Progenitor cell of endocrine pancreas (in vitro differentiated cells): ENCODE results near the gene KRTCAP2. TPM values are rescaled to one million over a fixed set of nuclear protein-coding genes. Genes with fewer than 3 reads are reported as not detected.
A peak's percentile ranks its signal among the peaks of the same experiment; 100 is the strongest.

ENCODE experiments used
- DNase-seq: peaks from one replicate; pipeline ENCODE4 v3.0.0; 2021; ENCODE audit warnings: low spot score; ENCODE audit not compliant: unreplicated experiment
- H3K27ac Mint-ChIP-seq: 2 replicates; pipeline ENCODE4 v1.8.0; 2021; ENCODE audit warnings: mild to moderate bottlenecking, moderate library complexity, mixed read lengths
- H3K27me3 Mint-ChIP-seq: 2 replicates; pipeline ENCODE4 v1.8.0; 2021; ENCODE audit warnings: mixed read lengths
- H3K36me3 Mint-ChIP-seq: 2 replicates; pipeline ENCODE4 v1.8.0; 2022; ENCODE audit warnings: mixed read lengths; ENCODE audit not compliant: insufficient read depth
- H3K4me1 Mint-ChIP-seq: 2 replicates; pipeline ENCODE4 v1.8.0; 2021; ENCODE audit warnings: low read depth, mixed read lengths
- H3K4me3 Mint-ChIP-seq: 2 replicates; pipeline ENCODE4 v1.8.0; 2021; ENCODE audit warnings: low read depth, mild to moderate bottlenecking, moderate library complexity, mixed read lengths
- H3K9me3 Mint-ChIP-seq: 2 replicates; pipeline ENCODE4 v1.8.0; 2021; ENCODE audit warnings: low read depth, mixed read lengths
- total RNA-seq: library from RNA; stranded (reverse); gene quantifications from 2 replicates; pipeline ENCODE4 v1.2.1, GENCODE V29; 2021
- TF ChIP-seq, protein P1 (sequence below): fragments of 200-600 bp; sonication (generic); IDR thresholded peaks from one replicate; pipeline ENCODE4 v1.5.0; 2021; ENCODE audit warnings: antibody characterized with exemption, mild to moderate bottlenecking; ENCODE audit not compliant: unreplicated experiment

KRTCAP2 gene
- total RNA-seq, 1 donor from 2014 or later = 146 TPM

- peaks cover 4% of the 10 kb centered on the region for H3K36me3 Mint-ChIP-seq
- TF ChIP-seq, protein P1, sequence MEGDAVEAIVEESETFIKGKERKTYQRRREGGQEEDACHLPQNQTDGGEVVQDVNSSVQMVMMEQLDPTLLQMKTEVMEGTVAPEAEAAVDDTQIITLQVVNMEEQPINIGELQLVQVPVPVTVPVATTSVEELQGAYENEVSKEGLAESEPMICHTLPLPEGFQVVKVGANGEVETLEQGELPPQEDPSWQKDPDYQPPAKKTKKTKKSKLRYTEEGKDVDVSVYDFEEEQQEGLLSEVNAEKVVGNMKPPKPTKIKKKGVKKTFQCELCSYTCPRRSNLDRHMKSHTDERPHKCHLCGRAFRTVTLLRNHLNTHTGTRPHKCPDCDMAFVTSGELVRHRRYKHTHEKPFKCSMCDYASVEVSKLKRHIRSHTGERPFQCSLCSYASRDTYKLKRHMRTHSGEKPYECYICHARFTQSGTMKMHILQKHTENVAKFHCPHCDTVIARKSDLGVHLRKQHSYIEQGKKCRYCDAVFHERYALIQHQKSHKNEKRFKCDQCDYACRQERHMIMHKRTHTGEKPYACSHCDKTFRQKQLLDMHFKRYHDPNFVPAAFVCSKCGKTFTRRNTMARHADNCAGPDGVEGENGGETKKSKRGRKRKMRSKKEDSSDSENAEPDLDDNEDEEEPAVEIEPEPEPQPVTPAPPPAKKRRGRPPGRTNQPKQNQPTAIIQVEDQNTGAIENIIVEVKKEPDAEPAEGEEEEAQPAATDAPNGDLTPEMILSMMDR = no peak
- no peaks in the 10 kb centered on the region for H3K9me3 Mint-ChIP-seq
- peaks cover 36% of the 10 kb centered on the region for H3K27me3 Mint-ChIP-seq
- DNase-seq = no peak
- peak overlapping the region; percentile 81 for H3K27ac Mint-ChIP-seq
- H3K4me3 Mint-ChIP-seq = peak overlapping the region; percentile 81
- H3K4me1 Mint-ChIP-seq = peaks cover 41% of the 10 kb centered on the region
Observed at GRCh38 chr1:155127967-155128754, 44.9 kb downstream of the KRTCAP2 start.

- Mint-ChIP-seq H3K36me3 (peaks cover 3% of the 10 kb centered on the region), H3K27ac (peak within 1 kb of the TSS; percentile 93), H3K4me3 (peak within 1 kb of the TSS; percentile 81), H3K4me1 (peaks cover 41% of the 10 kb centered on the region), H3K9me3 (no peaks in the 10 kb centered on the region), H3K27me3 (peaks cover 40% of the 10 kb centered on the region)
- TF ChIP-seq, protein P1 = no peak
- DNase-seq = peak; percentile 37
Observed at GRCh38 chr1:155127105-155127966, 45.8 kb downstream of the KRTCAP2 start, which contains the start of gene EFNA1. Gene EFNA1 (plus strand): TSS chr1:155127876. CDS start chr1:155127978, 102 bp downstream.

DNA sequence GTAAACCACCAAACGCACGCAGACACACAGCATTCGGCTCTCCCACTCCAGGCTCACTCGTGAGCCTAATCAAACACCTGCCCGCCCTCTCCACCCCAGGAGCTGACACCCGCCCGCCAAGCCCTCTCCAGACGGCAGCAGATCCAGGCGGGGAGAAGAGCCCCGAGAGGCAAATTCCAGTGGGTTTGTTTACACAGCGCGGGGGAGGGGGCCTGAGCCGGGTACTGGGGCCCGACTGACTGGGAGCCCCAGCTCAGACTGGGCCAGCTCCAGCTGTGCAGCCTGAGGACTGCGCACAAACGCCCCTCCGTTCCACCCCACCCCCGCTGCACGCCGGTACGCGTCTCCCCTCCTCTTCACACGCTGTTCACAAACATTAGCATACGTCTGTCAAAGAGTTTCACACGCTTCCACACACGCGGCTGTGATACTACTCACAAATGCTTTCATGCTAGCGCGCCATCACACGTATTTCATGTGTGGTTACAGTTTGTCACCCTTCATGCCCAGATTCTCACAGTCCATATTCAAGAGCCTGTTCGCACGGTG, 46.5 kb downstream of the KRTCAP2 start:
- peaks cover 42% of the 10 kb centered on the region for H3K27me3 Mint-ChIP-seq
- peak overlapping the region; percentile 93 for H3K27ac Mint-ChIP-seq

DNA sequence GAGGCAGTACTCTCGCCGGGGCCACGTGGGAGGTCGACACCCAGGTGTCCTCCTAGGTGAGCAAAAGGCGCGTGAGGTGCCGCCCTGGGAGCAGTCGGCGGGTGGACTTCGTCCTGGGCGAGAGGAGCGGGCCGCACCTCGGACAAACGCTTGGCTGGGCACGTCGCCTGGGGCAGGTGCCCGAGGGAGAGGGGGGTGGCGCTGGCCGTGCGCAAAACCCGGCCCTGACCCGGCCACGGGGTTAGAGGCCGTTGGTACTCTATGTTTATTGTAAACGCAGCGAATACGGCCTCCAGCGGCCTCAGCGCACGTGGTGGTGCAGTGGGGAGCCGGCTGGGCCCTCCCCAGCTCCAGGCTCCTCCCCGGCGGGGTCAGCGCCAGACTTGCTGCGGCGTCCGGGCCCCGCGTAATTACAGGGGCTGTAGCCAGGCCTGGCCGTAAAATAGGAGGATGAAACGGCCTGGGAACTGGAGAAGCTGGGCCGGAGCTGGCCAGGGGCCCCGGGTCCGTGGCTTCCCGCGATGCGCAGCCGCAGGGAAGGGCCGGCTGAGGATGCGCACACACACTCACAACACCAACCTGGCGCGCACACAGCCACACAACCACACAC, 47.1 kb downstream of the KRTCAP2 start:
- no peak for DNase-seq
- Mint-ChIP-seq H3K27ac (peak overlapping the region; percentile 86), H3K27me3 (peaks cover 46% of the 10 kb centered on the region), H3K4me3 (peak overlapping the region; percentile 80), H3K9me3 (no peaks in the 10 kb centered on the region), H3K4me1 (peaks cover 40% of the 10 kb centered on the region), H3K36me3 (no peaks in the 10 kb centered on the region)
- TF ChIP-seq, protein P1 = no peak

More for the DNA sequence above, 46.5 kb downstream of the KRTCAP2 start:
- TF ChIP-seq, protein P1 = no peak
- DNase-seq = peak; percentile 39
- Mint-ChIP-seq H3K36me3 (no peaks in the 10 kb centered on the region), H3K4me1 (peaks cover 41% of the 10 kb centered on the region), H3K4me3 (peak overlapping the region; percentile 80), H3K9me3 (no peaks in the 10 kb centered on the region)

DNA sequence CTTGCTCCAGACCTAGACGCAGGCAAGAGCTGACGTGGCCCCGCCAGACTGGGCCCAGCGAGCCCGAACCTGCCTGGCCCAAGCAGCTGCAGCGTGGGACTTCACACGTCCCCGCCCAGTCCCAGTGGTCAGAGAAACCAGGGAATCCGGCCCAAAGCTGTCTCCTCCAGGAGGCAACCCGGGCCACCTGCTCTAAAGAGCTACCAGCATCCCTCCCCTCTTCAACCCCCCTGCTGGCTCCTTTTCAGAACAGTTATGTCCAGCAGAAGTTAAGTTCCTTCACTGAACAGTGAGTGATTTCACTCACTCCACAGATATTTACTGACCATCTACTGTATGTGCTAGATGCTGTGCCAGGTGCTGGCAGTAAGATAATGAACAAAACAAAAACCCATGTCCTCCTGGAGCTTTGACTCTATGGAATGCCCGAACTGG, 47.6 kb downstream of the KRTCAP2 start:
- TF ChIP-seq, protein P1 = no peak
- peaks cover 34% of the 10 kb centered on the region for H3K4me1 Mint-ChIP-seq
- no peaks in the 10 kb centered on the region for H3K36me3 Mint-ChIP-seq
- H3K4me3 Mint-ChIP-seq = peak overlapping the region; percentile 57
- peak overlapping the region; percentile 86 for H3K27ac Mint-ChIP-seq
- DNase-seq = no peak
- H3K27me3 Mint-ChIP-seq = peaks cover 48% of the 10 kb centered on the region
- H3K9me3 Mint-ChIP-seq = no peaks in the 10 kb centered on the region
